MCF 10A (cell line): ENCODE data around the gene KLHL25. TPM values are rescaled to one million over a fixed set of nuclear protein-coding genes. Genes with fewer than 3 reads are reported as not detected.
A peak's percentile ranks its signal among the peaks of the same experiment; 100 is the strongest.

Experiments
- BruUV-seq: library from RNA; stranded (reverse); fragments of 400-500 nt; replicated peaks from 2 replicates; lab custom pipeline; 2021; lab: Mats Ljungman, UMichigan
- CTCF ChIA-PET: fragments of 300-600 bp; sonication (Branson Sonifier 250); formaldehyde crosslinking; extraction: SDS; loops from one replicate; lab custom pipeline; 2021; ENCODE audit warnings: antibody characterized with exemption, inconsistent platforms; lab: Yijun Ruan, JAX
- POLR2A ChIA-PET: fragments of 300-600, 350-650 bp; sonication (Branson Sonifier 250); formaldehyde crosslinking; extraction: SDS; loops from one replicate; lab custom pipeline; 2020; ENCODE audit warnings: antibody characterized with exemption, inconsistent platforms; lab: Yijun Ruan, JAX
- DNase-seq: peaks from one replicate; pipeline ENCODE4 v3.0.0-alpha.2; 2018; ENCODE audit not compliant: unreplicated experiment
- H3K27ac Mint-ChIP-seq: one replicate; pipeline ENCODE4 v1.8.0; 2022; ENCODE audit warnings: mild to moderate bottlenecking, low read depth, mixed read lengths; ENCODE audit not compliant: unreplicated experiment
- H3K27me3 Mint-ChIP-seq: one replicate; pipeline ENCODE4 v1.8.0; 2022; ENCODE audit warnings: mixed read lengths; ENCODE audit not compliant: insufficient read depth, unreplicated experiment
- H3K36me3 Mint-ChIP-seq: one replicate; pipeline ENCODE4 v1.8.0; 2022; ENCODE audit warnings: mild to moderate bottlenecking, moderate library complexity, mixed read lengths; ENCODE audit not compliant: insufficient read depth, unreplicated experiment
- H3K4me1 Mint-ChIP-seq: one replicate; pipeline ENCODE4 v1.8.0; 2022; ENCODE audit warnings: mixed read lengths; ENCODE audit not compliant: insufficient read depth, unreplicated experiment
- H3K4me3 Mint-ChIP-seq: one replicate; pipeline ENCODE4 v1.8.0; 2022; ENCODE audit warnings: mild to moderate bottlenecking, moderate library complexity, mixed read lengths; ENCODE audit not compliant: unreplicated experiment
- H3K9me3 Mint-ChIP-seq: one replicate; pipeline ENCODE4 v1.8.0; 2022; ENCODE audit warnings: mixed read lengths; ENCODE audit not compliant: unreplicated experiment
- intact Hi-C: fragments of 100-400 bp; cut with micrococcal nuclease; formaldehyde crosslinking; loops from 2 replicates; pipeline ENCODE4 v1.14.1; 2022
- total RNA-seq: library from RNA; stranded (reverse); gene quantifications from 2 replicates; pipeline ENCODE4 v1.2.3, GENCODE V29; 2022
- TF ChIP-seq, protein P1 (sequence below): fragments of 200-600 bp; IDR thresholded peaks from one replicate; pipeline ENCODE4 v1.8.0; 2022; ENCODE audit warnings: antibody characterized with exemption, mild to moderate bottlenecking; ENCODE audit not compliant: unreplicated experiment

KLHL25 gene
- total RNA-seq, 1 experiment from 2014 or later, result 3.1 TPM

DNA sequence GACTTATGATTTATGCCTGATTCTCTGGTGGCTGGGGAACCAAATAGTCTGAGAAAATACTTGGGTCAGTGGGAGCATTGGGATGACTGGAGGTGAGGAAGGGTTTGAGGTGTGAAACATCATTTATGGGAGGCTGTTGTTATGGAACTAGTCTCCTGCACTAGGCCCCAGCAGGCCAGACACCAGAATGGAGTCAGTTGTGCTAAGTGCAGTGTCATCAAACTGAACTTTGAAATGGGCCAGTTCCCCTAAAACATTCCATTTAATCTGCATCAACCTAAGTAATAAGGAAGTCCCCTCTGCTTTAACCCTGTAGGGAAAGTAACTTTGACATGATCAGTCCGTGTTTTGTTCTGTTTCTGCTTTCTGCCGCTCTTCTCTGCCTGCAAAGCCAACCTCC is 44.9 kb upstream of the KLHL25 start:
- Mint-ChIP-seq H3K4me1 (no peaks in the 10 kb centered on the region), H3K36me3 (no peaks in the 10 kb centered on the region), H3K9me3 (no peaks in the 10 kb centered on the region), H3K4me3 (no peak overlapping the region), H3K27ac (no peak overlapping the region), H3K27me3 (no peaks in the 10 kb centered on the region)
- POLR2A ChIA-PET, result no interaction called here
- intact Hi-C loops, result loop anchor here (1.0 to 10.0 kb wide), 3 partner anchors 39 to 345 kb away; no protein-coding TSS in a partner anchor
- BruUV-seq, result no TSS peak
- no peak for DNase-seq
- CTCF ChIA-PET, result interaction anchor here (0.7 to 8.4 kb wide), 28 partner anchors 9 to 1785 kb away, joined by 3 to 128 read pairs (median 8); partner anchors contain the start of gene KLHL25
- TF ChIP-seq, protein P1, sequence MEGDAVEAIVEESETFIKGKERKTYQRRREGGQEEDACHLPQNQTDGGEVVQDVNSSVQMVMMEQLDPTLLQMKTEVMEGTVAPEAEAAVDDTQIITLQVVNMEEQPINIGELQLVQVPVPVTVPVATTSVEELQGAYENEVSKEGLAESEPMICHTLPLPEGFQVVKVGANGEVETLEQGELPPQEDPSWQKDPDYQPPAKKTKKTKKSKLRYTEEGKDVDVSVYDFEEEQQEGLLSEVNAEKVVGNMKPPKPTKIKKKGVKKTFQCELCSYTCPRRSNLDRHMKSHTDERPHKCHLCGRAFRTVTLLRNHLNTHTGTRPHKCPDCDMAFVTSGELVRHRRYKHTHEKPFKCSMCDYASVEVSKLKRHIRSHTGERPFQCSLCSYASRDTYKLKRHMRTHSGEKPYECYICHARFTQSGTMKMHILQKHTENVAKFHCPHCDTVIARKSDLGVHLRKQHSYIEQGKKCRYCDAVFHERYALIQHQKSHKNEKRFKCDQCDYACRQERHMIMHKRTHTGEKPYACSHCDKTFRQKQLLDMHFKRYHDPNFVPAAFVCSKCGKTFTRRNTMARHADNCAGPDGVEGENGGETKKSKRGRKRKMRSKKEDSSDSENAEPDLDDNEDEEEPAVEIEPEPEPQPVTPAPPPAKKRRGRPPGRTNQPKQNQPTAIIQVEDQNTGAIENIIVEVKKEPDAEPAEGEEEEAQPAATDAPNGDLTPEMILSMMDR, result no peak

DNA sequence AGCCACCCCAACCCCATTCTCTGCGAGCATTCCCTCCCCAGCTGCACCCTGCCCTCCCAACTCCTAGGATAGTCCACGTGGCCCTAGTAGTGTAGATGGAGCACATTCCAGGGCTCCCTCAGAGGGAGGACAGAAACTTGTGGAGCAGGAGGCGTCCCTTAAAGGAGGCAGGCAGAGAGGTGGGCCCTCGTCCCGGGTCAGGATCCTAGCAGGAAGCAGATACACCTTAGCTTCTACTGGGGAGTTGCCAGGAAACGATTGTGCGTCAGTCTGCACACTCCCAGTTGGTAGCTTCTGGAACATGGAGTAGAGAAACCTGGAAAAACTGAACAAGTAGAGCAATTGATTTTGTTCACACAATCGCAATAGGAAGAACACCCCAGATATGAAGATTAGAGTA is 43.9 kb upstream of the KLHL25 start:
- no peak for DNase-seq
- Mint-ChIP-seq H3K27me3 (peaks cover 3% of the 10 kb centered on the region), H3K27ac (no peak overlapping the region), H3K9me3 (no peaks in the 10 kb centered on the region), H3K4me1 (no peaks in the 10 kb centered on the region), H3K4me3 (no peak overlapping the region), H3K36me3 (no peaks in the 10 kb centered on the region)
- TF ChIP-seq, protein P1, result no peak
- CTCF ChIA-PET, result interaction anchor here (0.6 to 8.4 kb wide), 8 partner anchors 8 to 1113 kb away, joined by 3 to 128 read pairs (median 9); no protein-coding TSS in a partner anchor
- intact Hi-C loops, result loop anchor here (10.0 kb wide), 1 partner anchor 344 kb away; no protein-coding TSS in a partner anchor
- BruUV-seq, result no TSS peak
- POLR2A ChIA-PET, result no interaction called here

DNA sequence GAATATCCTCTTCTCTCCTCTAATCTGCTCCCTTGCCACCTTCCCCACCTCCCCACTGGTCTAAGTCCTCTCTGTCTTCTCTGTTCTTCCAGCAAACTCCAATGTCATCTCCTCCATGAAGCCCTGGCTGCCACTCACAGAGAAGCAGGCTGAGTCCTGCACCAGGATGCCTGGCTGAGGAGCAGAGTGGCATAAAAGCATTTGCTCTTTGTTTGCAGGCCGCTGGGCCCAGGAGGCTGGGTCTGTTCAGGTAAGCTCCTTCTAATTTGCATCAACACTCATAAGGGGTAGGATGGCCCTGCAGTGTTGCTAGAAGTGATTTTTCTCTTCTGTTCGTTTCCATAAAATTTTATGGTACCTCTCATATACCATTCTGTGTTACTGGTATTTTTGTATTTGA is 43.2 kb upstream of the KLHL25 start:
- TF ChIP-seq, protein P1, result no peak
- POLR2A ChIA-PET, result interaction anchor here (0.7 kb wide), 1 partner anchor 108 kb away, joined by 4 read pairs; no protein-coding TSS in a partner anchor
- Mint-ChIP-seq H3K27ac (no peak overlapping the region), H3K4me1 (no peaks in the 10 kb centered on the region), H3K9me3 (no peaks in the 10 kb centered on the region), H3K27me3 (peaks cover 10% of the 10 kb centered on the region), H3K4me3 (no peak overlapping the region), H3K36me3 (no peaks in the 10 kb centered on the region)
- DNase-seq, result no peak
- BruUV-seq, result no TSS peak
- intact Hi-C loops, result loop anchor here (10.0 kb wide), 1 partner anchor 343 kb away; no protein-coding TSS in a partner anchor
- CTCF ChIA-PET, result interaction anchor here (0.7 to 8.4 kb wide), 5 partner anchors 10 to 109 kb away, joined by 3 to 128 read pairs (median 6); no protein-coding TSS in a partner anchor

DNA sequence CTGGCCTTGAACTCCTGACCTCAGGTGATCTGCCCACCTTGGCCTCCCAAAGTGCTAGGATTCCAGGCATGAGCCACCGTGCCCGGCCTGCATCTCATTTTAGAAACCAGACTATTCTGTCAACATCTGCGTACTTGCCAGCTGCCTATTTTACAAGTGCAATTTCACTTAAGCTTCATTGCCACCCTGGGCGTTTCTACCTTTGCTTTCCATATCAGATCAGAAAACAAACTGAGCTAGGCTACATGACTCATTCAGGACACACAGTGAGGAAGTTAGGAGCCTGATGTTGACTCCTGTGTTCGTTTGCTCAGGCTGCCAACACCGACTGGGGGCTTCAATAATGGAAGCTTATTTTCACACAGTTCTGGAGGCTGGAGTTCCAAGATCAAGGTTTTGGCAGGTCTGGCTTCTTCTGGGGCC is 42.3 kb upstream of the KLHL25 start:
- ChIA-PET CTCF (interaction anchor here (0.6 to 8.4 kb wide), 4 partner anchors 37 to 540 kb away, joined by 3 to 128 read pairs (median 4); no protein-coding TSS in a partner anchor), POLR2A (interaction anchor here (0.6 kb wide), 1 partner anchor 17 kb away, joined by 3 read pairs; no protein-coding TSS in a partner anchor)
- TF ChIP-seq, protein P1, result no peak
- Mint-ChIP-seq H3K36me3 (no peaks in the 10 kb centered on the region), H3K9me3 (no peaks in the 10 kb centered on the region), H3K27me3 (peaks cover 10% of the 10 kb centered on the region), H3K27ac (no peak overlapping the region), H3K4me3 (no peak overlapping the region), H3K4me1 (no peaks in the 10 kb centered on the region)
- intact Hi-C loops, result loop anchor here (10.0 kb wide), 1 partner anchor 342 kb away; no protein-coding TSS in a partner anchor
- BruUV-seq, result no TSS peak
- DNase-seq, result peak; percentile 5
